Immature natural killer cell (primary cell): ENCODE measurements around the gene DAPP1. TPM values are rescaled to one million over a fixed set of nuclear protein-coding genes. Genes with fewer than 3 reads are reported as not detected.
"Not testable (repeated sequence)": the region's sequence is repeated elsewhere in the genome, so short reads cannot be mapped to it uniquely, and the experiment has no call there.

ENCODE experiments used
- DNase-seq, 3 donors: peaks; one replicate each; pipeline ENCODE4 v3.0.0; 2022; ENCODE audit warnings: mixed read lengths in 1 of 3
- H3K27ac Mint-ChIP-seq, 6 donors: one replicate each; pipeline ENCODE4 v1.8.0; 2020; ENCODE audit warnings: mixed read lengths in 6 of 6, mild to moderate bottlenecking in 5 of 6, inconsistent platforms in 4 of 6, moderate library complexity in 3 of 6
- H3K27me3 Mint-ChIP-seq, 3 donors: one replicate each; pipeline ENCODE4 v1.8.0; 2020 to 2021; ENCODE audit warnings: low read depth in 3 of 3, mild to moderate bottlenecking in 3 of 3, mixed read lengths in 3 of 3, moderate library complexity in 3 of 3, inconsistent platforms in 1 of 3
- H3K36me3 Mint-ChIP-seq, 3 donors: one replicate each; pipeline ENCODE4 v1.8.0; 2020; ENCODE audit warnings: mixed read lengths in 3 of 3, inconsistent platforms in 2 of 3, mild to moderate bottlenecking in 2 of 3
- H3K4me1 Mint-ChIP-seq, 2 donors: one replicate each; pipeline ENCODE4 v1.8.0; 2020; ENCODE audit warnings: inconsistent platforms in 2 of 2, mild to moderate bottlenecking in 2 of 2, mixed read lengths in 2 of 2, moderate library complexity in 1 of 2
- H3K4me3 Mint-ChIP-seq, 5 donors: one replicate each; pipeline ENCODE4 v1.8.0; 2020; ENCODE audit warnings: mild to moderate bottlenecking in 5 of 5, mixed read lengths in 5 of 5, inconsistent platforms in 3 of 5, moderate library complexity in 3 of 5
- H3K9me3 Mint-ChIP-seq, 6 donors: one replicate each; pipeline ENCODE4 v1.8.0; 2020; ENCODE audit warnings: mild to moderate bottlenecking in 6 of 6, mixed read lengths in 6 of 6, inconsistent platforms in 4 of 6, moderate library complexity in 3 of 6
- polyA plus RNA-seq, 3 donors: library from polyadenylated mRNA; unstranded; fragments of 300-500 nt; fragmentation: Illumina TruSeq; gene quantifications; one replicate each; pipeline ENCODE4 v1.2.3, GENCODE V29; 2021

DAPP1 gene
- polyA plus RNA-seq, 3 donors from 2014 or later: 11.7 to 13.8 (median 13.2) TPM

- H3K27me3 Mint-ChIP-seq, H3K4me3 Mint-ChIP-seq, DNase-seq, H3K27ac Mint-ChIP-seq, H3K36me3 Mint-ChIP-seq, H3K4me1 Mint-ChIP-seq, H3K9me3 Mint-ChIP-seq: not testable (repeated sequence)
Measured at GRCh38 chr4:99830051-99830450, 13.4 kb downstream of the DAPP1 start.

- Mint-ChIP-seq H3K9me3 (no peaks in the 10 kb centered on the region), H3K36me3 (peaks cover 0 to 14% (median 0%) of the 10 kb centered on the region in 3 donors), H3K27me3 (peaks cover 0 to 4% (median 0%) of the 10 kb centered on the region in 3 donors), H3K4me1 (no peaks in the 10 kb centered on the region), H3K27ac (no peak overlapping the region), H3K4me3 (no peak overlapping the region)
- DNase-seq: no peak
Measured at GRCh38 chr4:99832321-99832720, 15.7 kb downstream of the DAPP1 start.

- H3K27ac Mint-ChIP-seq: no peak overlapping the region
- H3K36me3 Mint-ChIP-seq: peaks cover 0 to 14% (median 0%) of the 10 kb centered on the region in 3 donors
- peaks cover 0 to 4% (median 0%) of the 10 kb centered on the region in 3 donors for H3K27me3 Mint-ChIP-seq
- DNase-seq: no peak
- no peak overlapping the region for H3K4me3 Mint-ChIP-seq
- no peaks in the 10 kb centered on the region for H3K4me1 Mint-ChIP-seq
- H3K9me3 Mint-ChIP-seq: no peaks in the 10 kb centered on the region
Measured at GRCh38 chr4:99832758-99833157, 16.1 kb downstream of the DAPP1 start.

GRCh38 chr4:99833756-99834155 lies 17.1 kb downstream of the DAPP1 start:
- H3K36me3 Mint-ChIP-seq: peaks cover 0 to 14% (median 0%) of the 10 kb centered on the region in 3 donors
- no peak overlapping the region for H3K4me3 Mint-ChIP-seq
- H3K27ac Mint-ChIP-seq: no peak overlapping the region
- no peak for DNase-seq
- H3K9me3 Mint-ChIP-seq: no peaks in the 10 kb centered on the region
- peaks cover 0 to 4% (median 0%) of the 10 kb centered on the region in 3 donors for H3K27me3 Mint-ChIP-seq
- H3K4me1 Mint-ChIP-seq: no peaks in the 10 kb centered on the region

GRCh38 chr4:99834569-99834968 lies 17.9 kb downstream of the DAPP1 start:
- Mint-ChIP-seq H3K4me3 (no peak overlapping the region), H3K27me3 (peaks cover 0 to 4% (median 0%) of the 10 kb centered on the region in 3 donors), H3K4me1 (no peaks in the 10 kb centered on the region), H3K36me3 (peaks cover 0 to 14% (median 0%) of the 10 kb centered on the region in 3 donors), H3K27ac (no peak overlapping the region), H3K9me3 (no peaks in the 10 kb centered on the region)
- no peak for DNase-seq

GRCh38 chr4:99835942-99836341 lies 19.3 kb downstream of the DAPP1 start:
- Mint-ChIP-seq H3K36me3 (peaks cover 0 to 14% (median 0%) of the 10 kb centered on the region in 3 donors), H3K4me1 (no peaks in the 10 kb centered on the region)
- no peak for DNase-seq

GRCh38 chr4:99838927-99839326 lies 22.3 kb downstream of the DAPP1 start:
- DNase-seq: no peak

More at GRCh38 chr4:99835942-99836341, 19.3 kb downstream of the DAPP1 start:
- H3K27me3 Mint-ChIP-seq: peaks cover 0 to 2% (median 0%) of the 10 kb centered on the region in 3 donors
- no peak overlapping the region for H3K27ac Mint-ChIP-seq
- no peak overlapping the region for H3K4me3 Mint-ChIP-seq
- no peaks in the 10 kb centered on the region for H3K9me3 Mint-ChIP-seq

GRCh38 chr4:99841129-99841528 lies 24.5 kb downstream of the DAPP1 start:
- peaks cover 0 to 9% (median 2%) of the 10 kb centered on the region in 3 donors for H3K36me3 Mint-ChIP-seq
- no peak for DNase-seq
- H3K27me3 Mint-ChIP-seq: no peaks in the 10 kb centered on the region
- no peaks in the 10 kb centered on the region for H3K9me3 Mint-ChIP-seq
- no peak overlapping the region for H3K27ac Mint-ChIP-seq
- H3K4me3 Mint-ChIP-seq: no peak overlapping the region
- H3K4me1 Mint-ChIP-seq: no peaks in the 10 kb centered on the region

More at GRCh38 chr4:99838927-99839326, 22.3 kb downstream of the DAPP1 start:
- H3K4me1 Mint-ChIP-seq: no peaks in the 10 kb centered on the region
- peaks cover 0 to 2% (median 0%) of the 10 kb centered on the region in 3 donors for H3K27me3 Mint-ChIP-seq
- H3K27ac Mint-ChIP-seq: peak overlapping the region in 1 of 6 donors; percentile 25
- no peaks in the 10 kb centered on the region for H3K9me3 Mint-ChIP-seq
- H3K36me3 Mint-ChIP-seq: peaks cover 0 to 9% (median 2%) of the 10 kb centered on the region in 3 donors
- H3K4me3 Mint-ChIP-seq: no peak overlapping the region

- Mint-ChIP-seq H3K4me3 (no peak overlapping the region), H3K27me3 (no peaks in the 10 kb centered on the region), H3K36me3 (peaks cover 0 to 2% (median 0%) of the 10 kb centered on the region in 3 donors), H3K27ac (no peak overlapping the region), H3K9me3 (no peaks in the 10 kb centered on the region), H3K4me1 (no peaks in the 10 kb centered on the region)
- no peak for DNase-seq
Measured at GRCh38 chr4:99843413-99843812, 26.8 kb downstream of the DAPP1 start.

- H3K27me3 Mint-ChIP-seq: no peaks in the 10 kb centered on the region
- no peak overlapping the region for H3K4me3 Mint-ChIP-seq
- peaks cover 0 to 2% (median 0%) of the 10 kb centered on the region in 3 donors for H3K36me3 Mint-ChIP-seq
- no peak for DNase-seq
- H3K9me3 Mint-ChIP-seq: no peaks in the 10 kb centered on the region
- no peak overlapping the region for H3K27ac Mint-ChIP-seq
- H3K4me1 Mint-ChIP-seq: no peaks in the 10 kb centered on the region
Measured at GRCh38 chr4:99844048-99844447, 27.4 kb downstream of the DAPP1 start.

- Mint-ChIP-seq H3K4me3 (no peak overlapping the region), H3K27me3 (no peaks in the 10 kb centered on the region)
Measured at GRCh38 chr4:99845179-99845578, 28.6 kb downstream of the DAPP1 start.

GRCh38 chr4:99845708-99846469 lies 29.3 kb downstream of the DAPP1 start:
- Mint-ChIP-seq H3K27me3 (no peaks in the 10 kb centered on the region), H3K27ac (no peak overlapping the region), H3K9me3 (no peaks in the 10 kb centered on the region), H3K4me3 (no peak overlapping the region), H3K36me3 (peaks cover 0 to 2% (median 0%) of the 10 kb centered on the region in 3 donors), H3K4me1 (no peaks in the 10 kb centered on the region)
- DNase-seq: no peak

More at GRCh38 chr4:99845179-99845578, 28.6 kb downstream of the DAPP1 start:
- Mint-ChIP-seq H3K9me3 (no peaks in the 10 kb centered on the region), H3K4me1 (no peaks in the 10 kb centered on the region), H3K27ac (no peak overlapping the region), H3K36me3 (peaks cover 0 to 2% (median 0%) of the 10 kb centered on the region in 3 donors)
- DNase-seq: no peak

- no peak overlapping the region for H3K4me3 Mint-ChIP-seq
- no peak for DNase-seq
- H3K27ac Mint-ChIP-seq: no peak overlapping the region
- H3K4me1 Mint-ChIP-seq: no peaks in the 10 kb centered on the region
- no peaks in the 10 kb centered on the region for H3K27me3 Mint-ChIP-seq
- H3K36me3 Mint-ChIP-seq: peaks cover 0 to 2% (median 0%) of the 10 kb centered on the region in 3 donors
- no peaks in the 10 kb centered on the region for H3K9me3 Mint-ChIP-seq
Measured at GRCh38 chr4:99846891-99847290, 30.3 kb downstream of the DAPP1 start.

- Mint-ChIP-seq H3K9me3 (no peaks in the 10 kb centered on the region), H3K4me1 (no peaks in the 10 kb centered on the region), H3K4me3 (no peak overlapping the region), H3K36me3 (no peaks in the 10 kb centered on the region), H3K27ac (no peak overlapping the region), H3K27me3 (peaks cover 0 to 3% (median under 1%) of the 10 kb centered on the region in 3 donors)
- no peak for DNase-seq
Measured at GRCh38 chr4:99847362-99847976, 30.8 kb downstream of the DAPP1 start.
